SK-N-SH (cell line): ENCODE data around the gene TMEM164. TPM values are rescaled to one million over a fixed set of nuclear protein-coding genes. Genes with fewer than 3 reads are reported as not detected.

Experiments
- CTCF ChIA-PET: fragments of 300-600, 350-600 bp; formaldehyde crosslinking; extraction: SDS; loops from one replicate; lab custom pipeline; 2021; lab: Yijun Ruan, JAX
- POLR2A ChIA-PET: fragments of 350-600 bp; sonication (Branson Sonifier 250); formaldehyde crosslinking; extraction: SDS; loops from one replicate; lab custom pipeline; 2020; ENCODE audit warnings: antibody characterized with exemption, inconsistent platforms; lab: Yijun Ruan, JAX
- DNase-seq: peaks from one replicate; pipeline ENCODE4 v3.0.0; 2012
- H2AFZ ChIP-seq: fragments of 200-600 bp; sonication (generic); 2 replicates; pipeline ENCODE4 v1.8.1; 2016; ENCODE audit warnings: antibody characterized with exemption, mild to moderate bottlenecking, low read depth
- H3F3A ChIP-seq: fragments of 200-600 bp; sonication (generic); replicated peaks from 2 replicates; pipeline ENCODE3; 2016; ENCODE audit warnings: antibody characterized with exemption, mild to moderate bottlenecking; ENCODE audit not compliant: insufficient read depth
- H3K27ac ChIP-seq, 2 experiments: fragments of 200-500 bp in 1 of 2; fragments of 200-600 bp in 1 of 2; sonication (Bioruptor generic) in 1 of 2; sonication (generic), shearing (Covaris generic) in 1 of 2; 2 replicates each; pipeline versions ENCODE4 v1.5.1 to v1.6.1; 2014 to 2016; ENCODE audit warnings: low read depth in 2 of 2, inconsistent platforms in 1 of 2, low read length in 1 of 2, mild to moderate bottlenecking in 1 of 2, mixed read lengths in 1 of 2
- H3K27me3 ChIP-seq: fragments of 200-600 bp; sonication (generic), shearing (Covaris generic); 2 replicates; pipeline ENCODE4 v1.6.1; 2016; ENCODE audit warnings: mixed run types; ENCODE audit not compliant: insufficient read depth
- H3K36me3 ChIP-seq, 2 experiments: fragments of 200-500 bp in 1 of 2; fragments of 200-600 bp in 1 of 2; sonication (Bioruptor generic) in 1 of 2; sonication (generic) in 1 of 2; replicated peaks in 1 of 2; 2 replicates each; pipeline versions ENCODE3 to v1.5.1; 2014 to 2016; ENCODE audit warnings: low read length in 1 of 2, mild to moderate bottlenecking in 1 of 2; ENCODE audit not compliant: insufficient read depth in 2 of 2, control insufficient read depth in 1 of 2
- H3K4me1 ChIP-seq, 2 experiments: fragments of 200-500 bp in 1 of 2; fragments of 200-600 bp in 1 of 2; sonication (Bioruptor generic) in 1 of 2; sonication (generic), shearing (Covaris generic) in 1 of 2; 2 replicates each; pipeline versions ENCODE4 v1.5.1 to v1.6.1; 2014 to 2016; ENCODE audit warnings: low read depth in 1 of 2, low read length in 1 of 2, mixed run types in 1 of 2; ENCODE audit not compliant: insufficient read depth in 2 of 2, control insufficient read depth in 1 of 2
- H3K4me2 ChIP-seq: fragments of 200-600 bp; sonication (generic), shearing (Covaris generic); 2 replicates; pipeline ENCODE4 v1.6.1; 2017; ENCODE audit warnings: mixed run types
- H3K4me3 ChIP-seq, 2 experiments: fragments of 200-500 bp in 1 of 2; fragments of 200-600 bp in 1 of 2; sonication (Bioruptor generic) in 1 of 2; sonication (generic), shearing (Covaris generic) in 1 of 2; 2 replicates each; pipeline versions ENCODE4 v1.5.1 to v1.8.1; 2014 to 2016; ENCODE audit warnings: low read depth in 2 of 2, inconsistent platforms in 1 of 2, low read length in 1 of 2, mild to moderate bottlenecking in 1 of 2, mixed read lengths in 1 of 2, moderate library complexity in 1 of 2
- H3K79me2 ChIP-seq: fragments of 200-600 bp; sonication (generic); 2 replicates; pipeline ENCODE4 v1.8.1; 2017; ENCODE audit warnings: mild to moderate bottlenecking; ENCODE audit not compliant: insufficient read depth
- H3K9ac ChIP-seq: fragments of 200-600 bp; sonication (generic); 2 replicates; pipeline ENCODE4 v1.6.1; 2017; ENCODE audit warnings: mixed run types
- H3K9me2 ChIP-seq: fragments of 200-600 bp; sonication (generic); 2 replicates; pipeline ENCODE4 v1.6.1; 2017; ENCODE audit warnings: mixed run types
- H3K9me3 ChIP-seq: fragments of 200-600 bp; sonication (generic); 2 replicates; pipeline ENCODE4 v1.6.1; 2017; ENCODE audit warnings: mixed run types, mild to moderate bottlenecking, moderate library complexity
- H4K20me1 ChIP-seq: fragments of 200-600 bp; sonication (generic); 2 replicates; pipeline ENCODE4 v1.6.1; 2017; ENCODE audit warnings: mild to moderate bottlenecking, mixed run types; ENCODE audit not compliant: insufficient read depth
- EZH2phosphoT487 ChIP-seq: fragments of 200-600 bp; sonication (generic); IDR thresholded peaks from 2 replicates; pipeline ENCODE4 v1.6.1; 2017; ENCODE audit warnings: low read depth, mixed run types, mild to moderate bottlenecking, antibody characterized with exemption, moderate library complexity, borderline replicate concordance
- FOSL2 ChIP-seq: IDR thresholded peaks from 2 replicates; pipeline ENCODE4 v1.4.0; 2012; ENCODE audit warnings: low read depth, mild to moderate bottlenecking, moderate library complexity, borderline replicate concordance
- FOXJ3 ChIP-seq: sonication (generic); formaldehyde crosslinking; IDR thresholded peaks from 2 replicates; pipeline ENCODE4 v1.5.1; 2020; ENCODE audit warnings: mild to moderate bottlenecking, missing genetic modification reagents
- GABPA ChIP-seq: IDR thresholded peaks from 2 replicates; pipeline ENCODE4 v1.4.0; 2012; ENCODE audit warnings: low read depth, mild to moderate bottlenecking
- GATA2 ChIP-seq: sonication (generic); formaldehyde crosslinking; IDR thresholded peaks from 2 replicates; pipeline ENCODE4 v1.5.0; 2020; ENCODE audit warnings: mild to moderate bottlenecking, missing genetic modification reagents
- MXI1 ChIP-seq: IDR thresholded peaks from 2 replicates; pipeline ENCODE4 v1.6.1; 2012; ENCODE audit warnings: mild to moderate bottlenecking, low read depth, low read length, improper control_type of control experiment
- NFIC ChIP-seq: IDR thresholded peaks from 2 replicates; pipeline ENCODE4 v1.4.0; 2012; ENCODE audit warnings: borderline replicate concordance
- NRF1 ChIP-seq: IDR thresholded peaks from 2 replicates; pipeline ENCODE4 v1.6.1; 2012; ENCODE audit warnings: low read depth, mild to moderate bottlenecking, low read length
- REST ChIP-seq: IDR thresholded peaks from 2 replicates; pipeline ENCODE4 v1.6.1; 2012; ENCODE audit warnings: mild to moderate bottlenecking, low read depth, low read length, moderate library complexity
- RFX5 ChIP-seq: IDR thresholded peaks from 2 replicates; pipeline ENCODE4 v1.6.1; 2012; ENCODE audit warnings: mild to moderate bottlenecking, improper control_type of control experiment, low read length
- RXRA ChIP-seq: IDR thresholded peaks from 2 replicates; pipeline ENCODE4 v1.4.0; 2012; ENCODE audit warnings: low read depth, mild to moderate bottlenecking, borderline replicate concordance
- TAF1 ChIP-seq: IDR thresholded peaks from 2 replicates; pipeline ENCODE4 v1.6.1; 2012; ENCODE audit warnings: low read depth, mild to moderate bottlenecking, low read length, moderate library complexity, borderline replicate concordance
- TCF12 ChIP-seq: IDR thresholded peaks from 2 replicates; pipeline ENCODE4 v1.4.0; 2012
- USF1 ChIP-seq: IDR thresholded peaks from 2 replicates; pipeline ENCODE4 v1.4.0; 2012; ENCODE audit warnings: low read depth, borderline replicate concordance
- WGBS: methylation state at CpG from one replicate; pipeline ENCODE4 v1.1.6; 2017; ENCODE audit warnings: low lambda C conversion rate; 5-methylcytosine and 5-hydroxymethylcytosine counted together
- polyA plus RNA-seq, 3 experiments: library from polyadenylated mRNA; depleted of rRNA; stranded (reverse); fragments of >200 nt; gene quantifications; 2 replicates each; pipeline ENCODE4 v1.2.3, GENCODE V29; 2012
- TF ChIP-seq, protein P1 (sequence below): IDR thresholded peaks from 2 replicates; pipeline ENCODE4; 2012
- TF ChIP-seq, protein P2 (sequence below): fragments of 150-350 bp; IDR thresholded peaks from 2 replicates; pipeline ENCODE4 v1.6.1; 2017; ENCODE audit warnings: antibody characterized with exemption, low read length, low read depth, borderline replicate concordance
- TF ChIP-seq, protein P3 (sequence below): IDR thresholded peaks from 2 replicates; pipeline ENCODE4 v1.4.0; 2012; ENCODE audit warnings: low read depth

The TMEM164 gene
- polyA plus RNA-seq, 1 of the 3 experiments (the other 2 are of a cell fraction): 11.9 TPM

DNA sequence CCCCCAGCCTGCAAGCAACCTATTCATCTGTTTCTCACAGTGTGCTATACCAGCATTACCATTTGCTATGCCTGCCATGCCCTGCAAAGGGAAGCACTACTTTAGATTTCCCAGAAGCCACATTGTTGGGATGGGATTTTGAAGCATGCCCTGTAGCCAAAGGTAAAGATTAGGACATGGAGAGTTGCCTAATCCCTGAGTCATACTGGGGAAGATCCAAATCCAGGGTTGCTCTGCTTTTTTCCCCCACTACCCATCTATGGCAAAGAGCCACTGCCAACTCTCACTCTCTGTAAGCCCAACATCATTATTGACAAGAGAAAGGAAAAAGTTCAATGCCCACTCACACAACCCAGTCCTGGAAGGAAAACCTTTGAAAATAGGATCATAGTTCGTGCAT lies 36.7 kb upstream of the TMEM164 start:
- no peak for TF ChIP-seq TAF1
- TF ChIP-seq GATA2: no peak
- TF ChIP-seq USF1: no peak
- no peak for TF ChIP-seq TCF12
- no peak for TF ChIP-seq NRF1
- TF ChIP-seq RFX5: no peak
- TF ChIP-seq REST: no peak
- TF ChIP-seq FOSL2: no peak
- TF ChIP-seq, protein P1, sequence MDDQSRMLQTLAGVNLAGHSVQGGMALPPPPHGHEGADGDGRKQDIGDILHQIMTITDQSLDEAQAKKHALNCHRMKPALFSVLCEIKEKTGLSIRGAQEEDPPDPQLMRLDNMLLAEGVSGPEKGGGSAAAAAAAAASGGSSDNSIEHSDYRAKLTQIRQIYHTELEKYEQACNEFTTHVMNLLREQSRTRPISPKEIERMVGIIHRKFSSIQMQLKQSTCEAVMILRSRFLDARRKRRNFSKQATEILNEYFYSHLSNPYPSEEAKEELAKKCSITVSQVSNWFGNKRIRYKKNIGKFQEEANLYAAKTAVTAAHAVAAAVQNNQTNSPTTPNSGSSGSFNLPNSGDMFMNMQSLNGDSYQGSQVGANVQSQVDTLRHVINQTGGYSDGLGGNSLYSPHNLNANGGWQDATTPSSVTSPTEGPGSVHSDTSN: no peak
- TF ChIP-seq MXI1: no peak
- TF ChIP-seq, protein P2, sequence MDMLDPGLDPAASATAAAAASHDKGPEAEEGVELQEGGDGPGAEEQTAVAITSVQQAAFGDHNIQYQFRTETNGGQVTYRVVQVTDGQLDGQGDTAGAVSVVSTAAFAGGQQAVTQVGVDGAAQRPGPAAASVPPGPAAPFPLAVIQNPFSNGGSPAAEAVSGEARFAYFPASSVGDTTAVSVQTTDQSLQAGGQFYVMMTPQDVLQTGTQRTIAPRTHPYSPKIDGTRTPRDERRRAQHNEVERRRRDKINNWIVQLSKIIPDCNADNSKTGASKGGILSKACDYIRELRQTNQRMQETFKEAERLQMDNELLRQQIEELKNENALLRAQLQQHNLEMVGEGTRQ: no peak
- TF ChIP-seq, protein P3, sequence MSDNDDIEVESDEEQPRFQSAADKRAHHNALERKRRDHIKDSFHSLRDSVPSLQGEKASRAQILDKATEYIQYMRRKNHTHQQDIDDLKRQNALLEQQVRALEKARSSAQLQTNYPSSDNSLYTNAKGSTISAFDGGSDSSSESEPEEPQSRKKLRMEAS: no peak
- TF ChIP-seq EZH2phosphoT487: no peak
- no peak for TF ChIP-seq NFIC
- TF ChIP-seq RXRA: no peak
- no peak for TF ChIP-seq GABPA
- no peak for TF ChIP-seq FOXJ3 (CRISPR knock-in tag)
- Histone ChIP-seq H3K4me1 (no peaks in the 10 kb centered on the region), H3K27me3 (no peaks in the 10 kb centered on the region; the same call in 1 of the 2 replicates), H3K9ac (no peak overlapping the region), H2AFZ (no peak overlapping the region), H3K36me3 (no peaks in the 10 kb centered on the region), H3K27ac (no peak overlapping the region), H3K4me3 (no peak overlapping the region), H3F3A (no peaks in the 10 kb centered on the region), H3K79me2 (no peaks in the 10 kb centered on the region), H3K9me2 (no peaks in the 10 kb centered on the region), H3K9me3 (no peaks in the 10 kb centered on the region), H3K4me2 (no peak overlapping the region), H4K20me1 (no peaks in the 10 kb centered on the region)
- ChIA-PET CTCF (no interaction called here), POLR2A (no interaction called here)
- no peak for DNase-seq
- 25% methylated on average over 1 of the region's 1 CpG for WGBS
